ENCODE results near the gene YBX3.

- TF ChIP-seq CTCF (IDR thresholded peaks at IDR 0.05) (no peak), POLR2A (IDR thresholded peaks at IDR 0.05) (no peak)
These were observed 17.1 kb upstream of the YBX3 start for GRCh38 chr12:10740182-10740581.

All from Peyer's patch (tissue), 4 donors.